ENCODE measurements around the gene GLUL.

- TF ChIP-seq CTCF (conservative IDR thresholded peaks at IDR 0.05 in 1 of 2, IDR thresholded peaks at IDR 0.05 in 1 of 2; ENCODE audit: extremely low read depth in 1 of 2, insufficient read depth in 1 of 2, low read depth in 1 of 2, low read length in 2 of 2): no peak
- TF ChIP-seq EZH2 (IDR thresholded peaks at IDR 0.05; ENCODE audit: borderline replicate concordance, low read length): no peak
These were observed 22.4 kb upstream of the GLUL start for GRCh38 chr1:182413969-182414368.
